Nephron (organoid): ENCODE measurements around the gene AP2A2.

Experiments used
- H3K27ac Mint-ChIP-seq, 3 experiments: 2 replicates each; pipeline ENCODE4 v1.8.0; 2020; ENCODE audit warnings: mixed read lengths in 3 of 3, mild to moderate bottlenecking in 2 of 3, moderate library complexity in 1 of 3
- H3K27me3 Mint-ChIP-seq: 2 replicates; pipeline ENCODE4 v1.8.0; 2021; ENCODE audit warnings: low read depth, mild to moderate bottlenecking, moderate library complexity, mixed read lengths
- H3K36me3 Mint-ChIP-seq: 2 replicates; pipeline ENCODE4 v1.8.0; 2020; ENCODE audit warnings: low read depth, mixed read lengths
- H3K4me1 Mint-ChIP-seq: 2 replicates; pipeline ENCODE4 v1.8.0; 2020; ENCODE audit warnings: mixed read lengths
- H3K4me3 Mint-ChIP-seq, 3 experiments: 2 replicates each; pipeline ENCODE4 v1.8.0; 2020; ENCODE audit warnings: mild to moderate bottlenecking in 3 of 3, mixed read lengths in 3 of 3, moderate library complexity in 2 of 3
- H3K9me3 Mint-ChIP-seq: 2 replicates; pipeline ENCODE4 v1.8.0; 2020; ENCODE audit warnings: mixed read lengths
- TF ChIP-seq, protein P1 (sequence below), 3 experiments: fragments of 200-600 bp; sonication (generic); IDR thresholded peaks; one replicate each; pipeline ENCODE4 v1.5.0; 2021; ENCODE audit warnings: antibody characterized with exemption in 3 of 3; ENCODE audit not compliant: unreplicated experiment in 3 of 3

The AP2A2 gene

DNA sequence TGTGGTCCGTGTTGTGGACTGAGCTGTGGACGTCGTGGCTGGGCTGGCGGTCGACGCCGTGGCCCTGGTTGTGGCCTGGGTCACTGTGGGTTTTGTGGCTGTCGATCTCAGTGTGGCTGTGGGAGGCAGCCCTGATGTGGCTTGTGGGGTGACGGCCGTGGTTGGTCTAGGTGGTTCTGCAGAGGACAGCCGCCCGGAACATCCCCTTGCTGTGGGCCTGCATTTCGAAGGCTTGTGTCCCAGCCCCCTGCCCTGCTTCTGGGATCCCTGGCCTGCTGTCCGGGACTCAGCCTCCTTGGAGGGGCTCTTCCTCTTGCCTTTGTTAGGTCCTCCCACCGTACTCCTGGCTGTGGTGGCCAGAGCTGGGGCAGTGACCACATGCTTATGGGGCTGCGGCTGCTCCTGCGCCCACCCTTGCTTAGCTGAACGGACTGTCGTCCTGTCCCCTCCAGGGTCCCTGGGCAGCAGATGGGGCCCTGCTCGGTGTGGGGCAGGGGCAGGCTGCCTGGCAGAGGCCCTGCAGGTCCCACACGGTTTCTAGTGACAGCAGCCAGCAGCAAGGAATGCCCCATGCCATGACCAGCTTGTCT lies 93.7 kb downstream of the AP2A2 start:
- no peaks in the 10 kb centered on the region for H3K27me3 Mint-ChIP-seq
- H3K4me3 Mint-ChIP-seq = no peak overlapping the region
- H3K27ac Mint-ChIP-seq = no peak overlapping the region
- TF ChIP-seq, protein P1, sequence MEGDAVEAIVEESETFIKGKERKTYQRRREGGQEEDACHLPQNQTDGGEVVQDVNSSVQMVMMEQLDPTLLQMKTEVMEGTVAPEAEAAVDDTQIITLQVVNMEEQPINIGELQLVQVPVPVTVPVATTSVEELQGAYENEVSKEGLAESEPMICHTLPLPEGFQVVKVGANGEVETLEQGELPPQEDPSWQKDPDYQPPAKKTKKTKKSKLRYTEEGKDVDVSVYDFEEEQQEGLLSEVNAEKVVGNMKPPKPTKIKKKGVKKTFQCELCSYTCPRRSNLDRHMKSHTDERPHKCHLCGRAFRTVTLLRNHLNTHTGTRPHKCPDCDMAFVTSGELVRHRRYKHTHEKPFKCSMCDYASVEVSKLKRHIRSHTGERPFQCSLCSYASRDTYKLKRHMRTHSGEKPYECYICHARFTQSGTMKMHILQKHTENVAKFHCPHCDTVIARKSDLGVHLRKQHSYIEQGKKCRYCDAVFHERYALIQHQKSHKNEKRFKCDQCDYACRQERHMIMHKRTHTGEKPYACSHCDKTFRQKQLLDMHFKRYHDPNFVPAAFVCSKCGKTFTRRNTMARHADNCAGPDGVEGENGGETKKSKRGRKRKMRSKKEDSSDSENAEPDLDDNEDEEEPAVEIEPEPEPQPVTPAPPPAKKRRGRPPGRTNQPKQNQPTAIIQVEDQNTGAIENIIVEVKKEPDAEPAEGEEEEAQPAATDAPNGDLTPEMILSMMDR (IDR thresholded peaks at IDR 0.05; ENCODE audit: unreplicated experiment in 3 of 3) = no peak
- peaks cover 15% of the 10 kb centered on the region for H3K36me3 Mint-ChIP-seq
- no peaks in the 10 kb centered on the region for H3K4me1 Mint-ChIP-seq
- H3K9me3 Mint-ChIP-seq = peaks cover 12% of the 10 kb centered on the region

DNA sequence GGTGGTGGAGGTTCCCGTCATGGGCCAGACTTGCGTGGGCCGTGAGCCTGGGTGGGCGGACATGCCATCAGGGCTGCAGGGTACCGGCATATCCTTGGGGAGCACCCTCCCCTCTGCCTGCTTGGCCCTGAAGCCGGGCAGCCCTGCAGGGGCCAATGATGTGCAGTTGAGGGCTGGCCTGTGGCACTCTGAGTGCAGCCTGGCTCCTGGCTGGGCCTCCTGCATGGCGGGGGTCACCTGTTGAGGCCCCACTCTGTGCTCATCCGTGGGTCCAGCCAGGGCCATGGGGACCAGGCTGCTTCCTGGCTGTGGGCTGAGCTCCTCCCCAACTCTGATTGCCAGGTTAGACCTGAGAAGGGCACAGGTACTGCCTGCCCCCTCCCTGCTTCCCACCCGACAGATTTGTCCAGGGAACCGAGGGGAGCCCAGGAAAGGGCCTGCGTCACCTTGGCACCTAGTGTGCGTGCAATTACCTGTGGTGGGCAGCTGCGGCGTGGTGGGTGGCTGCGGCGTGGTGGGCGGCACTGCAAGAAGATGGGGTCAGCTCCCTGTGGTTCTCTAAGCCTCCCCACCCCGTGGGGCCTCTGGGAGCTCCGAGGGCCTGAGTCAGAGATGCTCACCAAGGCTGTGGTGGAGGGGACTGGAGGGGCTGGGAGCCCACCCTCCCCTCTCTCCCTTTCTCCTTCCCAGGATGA lies 94.7 kb downstream of the AP2A2 start:
- H3K27ac Mint-ChIP-seq = no peak overlapping the region
- TF ChIP-seq, protein P1 (IDR thresholded peaks at IDR 0.05; ENCODE audit: unreplicated experiment in 3 of 3) = no peak
- H3K4me3 Mint-ChIP-seq = no peak overlapping the region
- H3K9me3 Mint-ChIP-seq = peaks cover 12% of the 10 kb centered on the region
- H3K27me3 Mint-ChIP-seq = no peaks in the 10 kb centered on the region
- H3K36me3 Mint-ChIP-seq = peaks cover 15% of the 10 kb centered on the region
- no peaks in the 10 kb centered on the region for H3K4me1 Mint-ChIP-seq

GRCh38 chr11:1022411-1022810 lies 96.7 kb downstream of the AP2A2 start:
- no peak overlapping the region for H3K4me3 Mint-ChIP-seq

GRCh38 chr11:1022908-1023810 lies 97.5 kb downstream of the AP2A2 start:
- Mint-ChIP-seq H3K27ac (no peak overlapping the region), H3K4me3 (no peak overlapping the region), H3K4me1 (no peaks in the 10 kb centered on the region), H3K27me3 (no peaks in the 10 kb centered on the region), H3K36me3 (no peaks in the 10 kb centered on the region), H3K9me3 (no peaks in the 10 kb centered on the region)
- TF ChIP-seq, protein P1 (IDR thresholded peaks at IDR 0.05; ENCODE audit: unreplicated experiment in 3 of 3) = no peak

More at GRCh38 chr11:1022411-1022810, 96.7 kb downstream of the AP2A2 start:
- Mint-ChIP-seq H3K36me3 (peaks cover 4% of the 10 kb centered on the region), H3K4me1 (no peaks in the 10 kb centered on the region), H3K27ac (no peak overlapping the region), H3K9me3 (peaks cover 3% of the 10 kb centered on the region), H3K27me3 (no peaks in the 10 kb centered on the region)
- TF ChIP-seq, protein P1 (IDR thresholded peaks at IDR 0.05; ENCODE audit: unreplicated experiment in 3 of 3) = no peak

DNA sequence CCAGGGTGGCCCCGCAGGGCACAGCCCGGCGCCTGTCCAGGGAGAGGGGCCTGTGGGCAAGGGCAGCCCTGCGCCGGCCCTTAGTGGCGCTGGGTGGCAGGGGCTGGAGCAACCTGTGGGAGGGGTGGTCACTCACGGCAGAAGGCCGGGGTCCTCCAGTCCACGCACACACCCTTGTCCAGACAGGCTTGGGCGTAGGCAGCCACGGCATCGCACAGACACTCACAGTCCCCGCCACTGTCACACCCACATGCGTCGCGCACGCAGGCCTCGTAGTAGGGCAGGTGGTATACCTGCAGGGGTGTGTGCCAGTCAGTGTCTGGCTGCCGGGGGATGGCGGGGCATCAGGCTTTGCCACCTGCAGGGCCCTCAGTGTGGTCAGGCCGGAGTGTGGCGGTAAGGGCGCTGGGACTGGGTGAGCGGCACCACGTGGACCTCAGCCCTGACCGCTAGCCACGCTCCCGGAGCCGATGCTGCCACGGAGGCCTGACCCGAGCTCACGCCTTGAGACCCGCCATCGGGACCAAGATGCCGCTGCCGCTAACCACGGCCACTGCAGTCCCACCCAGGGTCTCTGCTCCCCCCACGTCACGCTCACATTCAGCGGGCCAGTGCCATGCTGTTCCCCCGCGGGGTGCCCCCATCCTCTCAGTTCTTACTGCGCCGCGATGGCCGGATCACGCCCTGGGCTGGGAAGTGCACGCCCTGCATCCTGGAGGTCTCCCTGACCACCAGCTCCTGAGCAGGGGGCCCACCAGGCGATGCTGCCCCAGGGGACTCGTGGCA lies 98.3 kb downstream of the AP2A2 start:
- TF ChIP-seq, protein P1 (IDR thresholded peaks at IDR 0.05; ENCODE audit: unreplicated experiment in 3 of 3) = no peak

More for the DNA sequence above, 98.3 kb downstream of the AP2A2 start:
- H3K27ac Mint-ChIP-seq = no peak overlapping the region
- no peaks in the 10 kb centered on the region for H3K27me3 Mint-ChIP-seq
- no peaks in the 10 kb centered on the region for H3K36me3 Mint-ChIP-seq
- no peaks in the 10 kb centered on the region for H3K9me3 Mint-ChIP-seq
- no peaks in the 10 kb centered on the region for H3K4me1 Mint-ChIP-seq
- no peak overlapping the region for H3K4me3 Mint-ChIP-seq
